ENCODE measurements around the gene SLC2A11.

Gene SLC2A11

DNA sequence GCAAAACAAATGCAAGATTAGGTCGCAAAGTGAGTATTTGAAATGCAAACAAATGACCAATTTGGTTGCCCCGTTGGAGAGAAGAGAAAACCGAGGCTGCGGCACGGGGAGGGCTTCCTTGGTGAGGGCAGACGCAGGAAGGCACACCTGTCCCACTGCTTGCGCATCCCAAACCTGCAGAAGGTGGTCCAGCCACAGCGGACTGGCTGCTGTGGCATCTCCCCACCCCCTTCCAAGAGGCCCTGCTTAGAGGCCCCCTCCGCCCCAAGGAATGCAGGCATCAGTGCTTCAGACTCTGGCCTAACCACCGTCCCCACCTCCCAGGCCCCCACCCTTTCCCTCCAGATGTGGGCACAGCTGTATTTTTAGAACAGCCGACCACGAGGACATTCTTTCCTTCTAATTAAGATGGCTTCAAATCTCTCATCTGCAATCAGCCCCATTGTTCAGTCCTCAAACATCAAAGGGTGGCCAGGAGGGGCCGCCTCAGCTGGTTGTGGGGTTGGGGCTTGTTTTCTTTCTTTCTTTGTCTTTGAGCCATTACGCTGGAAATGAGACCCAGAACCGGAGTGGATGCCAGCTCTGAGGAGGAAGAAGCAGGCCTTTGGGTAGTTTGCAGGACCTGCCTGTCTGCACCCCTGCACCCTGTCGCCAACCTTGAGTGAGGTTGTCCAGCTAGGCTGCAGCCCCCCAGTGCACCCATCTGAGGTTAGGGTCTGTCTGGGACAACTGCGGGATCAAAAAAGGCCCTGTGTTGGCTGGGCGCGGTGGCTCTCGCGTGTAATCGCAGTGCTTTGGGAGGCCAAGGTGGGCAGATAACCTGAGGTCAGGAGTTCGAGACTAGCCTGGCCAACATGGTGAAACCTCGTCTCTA lies 9.4 kb upstream of the SLC2A11 start:
- Histone ChIP-seq H3K27me3 (no peaks in the 10 kb centered on the region), H3K9me3 (no peaks in the 10 kb centered on the region), H3K36me3 (no peaks in the 10 kb centered on the region), H3K4me1 (peaks cover 7% of the 10 kb centered on the region), H3K4me3 (ENCODE audit: low read depth, low read length) (no peak overlapping the region)
- TF ChIP-seq, protein P1, sequence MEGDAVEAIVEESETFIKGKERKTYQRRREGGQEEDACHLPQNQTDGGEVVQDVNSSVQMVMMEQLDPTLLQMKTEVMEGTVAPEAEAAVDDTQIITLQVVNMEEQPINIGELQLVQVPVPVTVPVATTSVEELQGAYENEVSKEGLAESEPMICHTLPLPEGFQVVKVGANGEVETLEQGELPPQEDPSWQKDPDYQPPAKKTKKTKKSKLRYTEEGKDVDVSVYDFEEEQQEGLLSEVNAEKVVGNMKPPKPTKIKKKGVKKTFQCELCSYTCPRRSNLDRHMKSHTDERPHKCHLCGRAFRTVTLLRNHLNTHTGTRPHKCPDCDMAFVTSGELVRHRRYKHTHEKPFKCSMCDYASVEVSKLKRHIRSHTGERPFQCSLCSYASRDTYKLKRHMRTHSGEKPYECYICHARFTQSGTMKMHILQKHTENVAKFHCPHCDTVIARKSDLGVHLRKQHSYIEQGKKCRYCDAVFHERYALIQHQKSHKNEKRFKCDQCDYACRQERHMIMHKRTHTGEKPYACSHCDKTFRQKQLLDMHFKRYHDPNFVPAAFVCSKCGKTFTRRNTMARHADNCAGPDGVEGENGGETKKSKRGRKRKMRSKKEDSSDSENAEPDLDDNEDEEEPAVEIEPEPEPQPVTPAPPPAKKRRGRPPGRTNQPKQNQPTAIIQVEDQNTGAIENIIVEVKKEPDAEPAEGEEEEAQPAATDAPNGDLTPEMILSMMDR (IDR thresholded peaks at IDR 0.05; ENCODE audit: low read depth, low read length): no peak
- DNase-seq: no peak

DNA sequence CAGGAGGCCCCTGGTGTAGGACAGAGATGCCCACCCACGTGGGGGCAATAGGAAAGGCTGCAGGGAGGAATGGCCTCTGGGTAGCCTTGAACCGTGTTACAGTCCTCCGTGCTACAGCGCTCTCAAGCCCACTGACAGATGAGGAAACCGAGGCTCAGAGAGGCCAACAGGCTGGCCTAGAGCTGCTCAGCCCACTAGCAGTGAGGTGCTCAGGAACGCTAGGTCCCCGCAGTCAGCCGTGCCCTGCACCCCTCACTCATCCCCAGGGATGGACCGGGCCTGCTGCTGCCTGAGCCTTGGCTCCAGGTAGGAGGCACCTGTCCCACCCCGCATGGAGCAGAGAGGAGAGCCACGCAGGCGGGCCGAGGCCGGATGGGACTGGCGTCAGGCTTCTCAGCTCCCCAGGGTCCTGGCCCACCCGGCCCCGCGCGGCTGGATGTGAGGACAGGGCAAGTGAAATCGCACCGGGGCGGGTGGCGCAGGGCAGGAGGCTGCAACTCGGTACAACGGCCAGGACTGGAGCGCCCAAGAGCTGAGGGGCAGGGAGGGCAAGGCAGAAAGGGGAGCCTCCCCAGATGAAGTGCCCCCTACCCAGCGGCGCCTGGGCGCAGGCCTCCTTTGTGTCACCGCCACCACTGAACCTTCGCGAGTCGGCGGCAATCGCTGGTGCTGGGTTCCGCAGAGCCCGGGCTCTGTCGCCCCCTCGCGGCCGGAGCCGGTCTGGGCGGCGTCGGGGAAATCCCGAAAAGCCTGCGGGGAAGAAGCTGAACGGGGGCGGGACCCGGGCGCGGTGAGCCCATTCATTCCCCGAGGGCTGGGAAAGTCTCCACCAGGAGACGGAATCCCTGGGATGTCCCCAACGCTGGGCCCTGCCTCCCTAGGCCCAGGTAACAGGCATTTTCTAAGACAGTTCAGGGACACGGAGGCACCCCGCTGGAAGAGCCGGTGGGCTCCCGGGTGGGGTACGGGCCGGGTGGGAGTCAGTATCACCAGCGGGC lies 8.4 kb upstream of the SLC2A11 start:
- no peaks in the 10 kb centered on the region for H3K9me3 ChIP-seq
- peaks cover 7% of the 10 kb centered on the region for H3K4me1 ChIP-seq
- no peaks in the 10 kb centered on the region for H3K36me3 ChIP-seq
- no peaks in the 10 kb centered on the region for H3K27me3 ChIP-seq
- TF ChIP-seq, protein P1 (IDR thresholded peaks at IDR 0.05; ENCODE audit: low read depth, low read length): peak; percentile 93
- H3K4me3 ChIP-seq (ENCODE audit: low read depth, low read length): no peak overlapping the region
- DNase-seq: peak; percentile 92

DNA sequence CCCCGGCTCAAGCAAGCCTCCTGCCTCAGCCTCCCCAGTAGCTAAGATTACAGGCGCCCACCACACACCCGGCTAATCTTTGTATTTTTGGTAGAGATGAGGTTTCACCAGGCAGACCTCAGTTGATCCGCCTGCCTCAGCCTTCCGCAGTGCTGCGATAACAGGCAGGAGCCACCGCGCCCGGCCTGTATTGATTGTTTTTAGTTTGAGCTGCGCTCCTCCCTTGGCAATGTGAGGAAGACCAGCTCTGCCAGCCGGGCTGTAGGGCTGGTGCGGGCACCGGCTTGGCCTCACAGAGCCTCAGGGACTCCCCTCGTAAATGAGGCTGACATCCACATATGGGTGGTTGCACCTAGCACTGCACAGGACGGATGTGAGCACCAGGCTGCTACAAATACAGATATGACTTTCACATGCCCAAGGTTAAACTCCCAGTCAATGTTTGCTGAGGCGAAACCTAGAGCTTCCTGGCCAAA lies 7.5 kb upstream of the SLC2A11 start:
- H3K36me3 ChIP-seq: no peaks in the 10 kb centered on the region
- TF ChIP-seq, protein P1 (IDR thresholded peaks at IDR 0.05; ENCODE audit: low read depth, low read length): no peak
- no peak for DNase-seq
- no peaks in the 10 kb centered on the region for H3K27me3 ChIP-seq
- H3K4me1 ChIP-seq: peaks cover 7% of the 10 kb centered on the region
- no peak overlapping the region for H3K4me3 ChIP-seq (ENCODE audit: low read depth, low read length)
- H3K9me3 ChIP-seq: no peaks in the 10 kb centered on the region

DNA sequence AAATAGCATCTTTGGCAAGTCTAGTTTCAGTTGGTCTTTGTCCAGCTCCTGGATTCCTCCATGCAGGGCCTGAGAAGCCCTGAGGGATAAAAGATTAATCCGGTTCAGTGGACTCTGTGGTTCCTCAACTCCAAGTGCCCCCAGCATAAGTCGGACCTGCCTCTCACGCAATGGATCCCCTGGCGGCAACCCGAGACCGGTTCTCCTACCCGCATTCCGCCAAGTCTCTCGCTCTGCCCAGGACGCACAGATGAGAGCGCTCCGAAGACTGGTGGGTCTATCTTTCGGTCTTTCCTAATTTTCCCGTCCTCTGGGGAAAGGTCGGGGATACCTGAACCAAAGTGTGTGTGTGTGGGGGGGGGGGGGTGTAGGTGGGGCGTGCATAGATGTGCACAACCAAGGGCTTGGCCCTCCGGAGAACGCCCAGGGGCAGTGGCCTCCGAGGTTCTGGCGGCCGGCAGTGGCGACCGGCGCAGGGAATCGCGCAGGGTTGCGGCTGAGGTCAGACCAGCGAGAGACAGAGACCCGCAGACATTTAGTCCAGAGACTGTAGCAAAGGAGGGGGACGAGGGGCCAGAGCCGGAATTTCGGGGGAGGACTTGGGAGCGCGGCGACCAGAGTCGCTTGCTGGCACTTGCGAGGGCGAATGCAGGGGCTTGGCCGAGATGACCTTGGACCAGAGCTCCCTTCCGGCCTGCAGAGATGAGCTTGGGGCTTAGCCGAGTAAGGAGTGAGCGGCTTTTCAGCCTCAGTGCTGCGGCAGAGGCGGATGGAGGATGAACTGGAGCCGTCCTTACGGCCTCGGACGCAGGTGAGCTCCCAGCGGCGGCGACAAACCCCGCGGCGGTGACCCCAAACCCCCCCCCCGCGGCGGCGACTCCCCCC lies 712 bp upstream of the SLC2A11 start:
- H3K4me3 ChIP-seq (ENCODE audit: low read depth, low read length): peak overlapping the region; percentile 98
- no peaks in the 10 kb centered on the region for H3K27me3 ChIP-seq
- peak; percentile 50 for DNase-seq
- H3K9me3 ChIP-seq: no peaks in the 10 kb centered on the region
- TF ChIP-seq, protein P1 (IDR thresholded peaks at IDR 0.05; ENCODE audit: low read depth, low read length): peak; percentile 25
- no peaks in the 10 kb centered on the region for H3K36me3 ChIP-seq
- peaks cover 8% of the 10 kb centered on the region for H3K4me1 ChIP-seq

DNA sequence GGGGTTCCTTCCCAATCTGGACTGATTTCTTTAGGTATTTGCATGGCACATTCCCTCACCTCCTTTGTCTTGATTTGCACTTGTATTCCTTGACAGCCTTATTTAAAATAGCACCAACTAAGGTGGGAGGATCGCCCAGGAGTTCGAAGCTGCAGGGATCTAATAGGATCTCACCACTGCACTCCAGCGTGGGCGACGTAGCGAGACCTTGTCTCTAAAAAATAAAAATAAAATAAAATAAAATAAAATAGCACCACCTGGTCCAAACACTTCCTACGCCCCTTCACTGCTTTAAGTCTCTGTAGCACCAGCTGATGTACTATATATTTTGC lies 775 bp downstream of the SLC2A11 start:
- no peak for DNase-seq
- H3K9me3 ChIP-seq: no peaks in the 10 kb centered on the region
- H3K4me3 ChIP-seq (ENCODE audit: low read depth, low read length): peak overlapping the region; percentile 98
- TF ChIP-seq, protein P1 (IDR thresholded peaks at IDR 0.05; ENCODE audit: low read depth, low read length): no peak
- H3K27me3 ChIP-seq: no peaks in the 10 kb centered on the region
- H3K36me3 ChIP-seq: no peaks in the 10 kb centered on the region
- H3K4me1 ChIP-seq: peaks cover 8% of the 10 kb centered on the region

Data from BE2C (cell line).